A549 (cell line): ENCODE results near the gene COL26A1. TPM values are rescaled to one million over a fixed set of nuclear protein-coding genes. Genes with fewer than 3 reads are reported as not detected.

Source experiments
- ATAC-seq, 2 experiments: fragments of 200-7000 bp in 1 of 2; fragments of >200 bp in 1 of 2; cut with Nextera tagmentation in 1 of 2; cut with Tn5 transposase in 1 of 2; 3 replicates each; pipeline versions ENCODE4 v1.8.0 to v1.9.1; 2018 to 2020; ENCODE audit warnings: mild to moderate bottlenecking in 1 of 2, moderate library complexity in 1 of 2
- CTCF ChIA-PET: fragments of 300-600 bp; sonication (Branson Sonifier 250); formaldehyde crosslinking; extraction: SDS; loops from one replicate; lab custom pipeline; 2021; ENCODE audit warnings: antibody characterized with exemption, inconsistent platforms; lab: Yijun Ruan, JAX
- POLR2A ChIA-PET: fragments of 350-600 bp; formaldehyde crosslinking; extraction: SDS; loops from one replicate; lab custom pipeline; 2021; ENCODE audit warnings: antibody characterized with exemption, inconsistent platforms; lab: Yijun Ruan, JAX
- DNase-seq, 2 experiments: peaks; one replicate each; pipeline versions ENCODE4 v3.0.0 to v3.0.0-alpha.2; 2011 to 2016; ENCODE audit warnings: low read depth in 1 of 2, low spot score in 1 of 2
- FAIRE-seq: peaks from 2 replicates; lab custom pipeline; 2011; peaks lifted over from hg19 to GRCh38; lab: Jason Lieb, UNC
- H3K27ac ChIP-seq, 2 experiments: fragments of >200 bp; sonication (Bioruptor Twin); formaldehyde crosslinking; 3 replicates each; pipeline ENCODE4 v1.5.1; 2016 to 2017
- H3K4me1 ChIP-seq: fragments of >200 bp; sonication (Bioruptor Twin); formaldehyde crosslinking; 3 replicates; pipeline ENCODE4 v1.6.1; 2016
- H3K4me2 ChIP-seq: fragments of >200 bp; sonication (Bioruptor Twin); formaldehyde crosslinking; 3 replicates; pipeline ENCODE4 v1.6.1; 2016
- H3K4me3 ChIP-seq: fragments of >200 bp; sonication (Bioruptor Twin); formaldehyde crosslinking; 3 replicates; pipeline ENCODE4 v1.5.1; 2016
- H3K9me3 ChIP-seq: fragments of >200 bp; sonication (Bioruptor Twin); formaldehyde crosslinking; 3 replicates; pipeline ENCODE4 v1.6.1; 2016
- ATOH8 ChIP-seq: fragments of 250-450 bp; sonication (Bioruptor Pico); IDR thresholded peaks from 2 replicates; pipeline ENCODE4 v1.5.0; 2020; ENCODE audit warnings: low read depth, mild to moderate bottlenecking, moderate library complexity
- CBX2 ChIP-seq: fragments of 200-600 bp; sonication (generic); IDR thresholded peaks from 2 replicates; pipeline ENCODE4 v1.6.1; 2016; ENCODE audit warnings: low read depth, mild to moderate bottlenecking, borderline replicate concordance
- CBX8 ChIP-seq: fragments of 200-600 bp; sonication (generic); IDR thresholded peaks from 2 replicates; pipeline ENCODE4 v1.6.1; 2016
- CEBPB ChIP-seq, 2 experiments: fragments of >200 bp in 1 of 2; sonication (Bioruptor Twin) in 1 of 2; formaldehyde crosslinking in 1 of 2; IDR thresholded peaks; 2 replicates each; pipeline ENCODE4 v1.6.1; 2012 to 2016
- CHD4 ChIP-seq: fragments of 200-600 bp; sonication (generic); IDR thresholded peaks from 2 replicates; pipeline ENCODE4 v1.6.1; 2016; ENCODE audit warnings: antibody characterized with exemption, mild to moderate bottlenecking, borderline replicate concordance
- E2F6 ChIP-seq: IDR thresholded peaks from 2 replicates; pipeline ENCODE4 v1.6.1; 2012; ENCODE audit warnings: low read depth, borderline replicate concordance
- EHMT2 ChIP-seq: fragments of 200-600 bp; sonication (generic); IDR thresholded peaks from 2 replicates; pipeline ENCODE4 v1.6.1; 2016; ENCODE audit warnings: antibody characterized with exemption, low read depth, mild to moderate bottlenecking, moderate library complexity
- EP300 ChIP-seq, 2 experiments: fragments of >200 bp; sonication (Bioruptor Twin); formaldehyde crosslinking; IDR thresholded peaks; 2 replicates in 1 of 2; 3 replicates in 1 of 2; pipeline ENCODE4 v1.6.1; 2016 to 2017
- GATA3 ChIP-seq: IDR thresholded peaks from 2 replicates; pipeline ENCODE4 v1.6.1; 2012; ENCODE audit warnings: borderline replicate concordance
- HDAC2 ChIP-seq: fragments of 200-600 bp; sonication (generic); IDR thresholded peaks from 2 replicates; pipeline ENCODE4 v1.6.1; 2016
- HOXB13 ChIP-seq: fragments of 250-450 bp; sonication (Bioruptor Pico); IDR thresholded peaks from 2 replicates; pipeline ENCODE4 v1.5.0; 2020; ENCODE audit warnings: low read depth, mild to moderate bottlenecking, moderate library complexity
- KDM1A ChIP-seq: fragments of 200-600 bp; sonication (generic); IDR thresholded peaks from 2 replicates; pipeline ENCODE4 v1.6.1; 2016; ENCODE audit warnings: low read depth, mild to moderate bottlenecking
- MAFK ChIP-seq: fragments of 450-650 bp; IDR thresholded peaks from 2 replicates; pipeline ENCODE4 v1.6.1; 2014; ENCODE audit not compliant: partially characterized antibody
- MAX ChIP-seq: IDR thresholded peaks from 2 replicates; pipeline ENCODE4 v1.6.1; 2012
- MAZ ChIP-seq: fragments of 150-350 bp; IDR thresholded peaks from 2 replicates; pipeline ENCODE4 v1.6.1; 2014; ENCODE audit warnings: antibody characterized with exemption, low read depth, low read length, borderline replicate concordance
- PBX3 ChIP-seq: IDR thresholded peaks from 2 replicates; pipeline ENCODE4 v1.6.1; 2012
- PHF8 ChIP-seq: fragments of 200-600 bp; sonication (generic); IDR thresholded peaks from 2 replicates; pipeline ENCODE4 v1.6.1; 2016; ENCODE audit warnings: low read depth, mild to moderate bottlenecking, antibody characterized with exemption, moderate library complexity, borderline replicate concordance
- RARB ChIP-seq: fragments of 250-450 bp; sonication (Bioruptor Pico); IDR thresholded peaks from 2 replicates; pipeline ENCODE4 v1.8.0; 2021; ENCODE audit warnings: mild to moderate bottlenecking, moderate library complexity
- RNF2 ChIP-seq: fragments of 200-600 bp; sonication (generic); IDR thresholded peaks from 2 replicates; pipeline ENCODE4 v1.6.1; 2016; ENCODE audit warnings: low read depth, mild to moderate bottlenecking, antibody characterized with exemption, moderate library complexity, borderline replicate concordance
- SREBF2 ChIP-seq: fragments of 450-650 bp; IDR thresholded peaks from 2 replicates; pipeline ENCODE4 v1.6.1; 2014; ENCODE audit warnings: mild to moderate bottlenecking, moderate library complexity
- WGBS: methylation state at CpG from one replicate; pipeline ENCODE4 v1.1.6; 2017; ENCODE audit errors: missing lambda C conversion rate; 5-methylcytosine and 5-hydroxymethylcytosine counted together
- polyA plus RNA-seq, 4 experiments: library from polyadenylated mRNA; depleted of rRNA in 3 of 4; stranded (reverse); fragments of >200 nt; fragmentation: RNase III in 1 of 4; extraction: RNeasy Plus Mini Kit Qiagen cat#74134 plus additional on column Dnase treatment in 1 of 4; gene quantifications; 2 replicates in 3 of 4; 3 replicates in 1 of 4; pipeline ENCODE4 v1.2.3, GENCODE V29; 2011 to 2017
- TF ChIP-seq, protein P1 (sequence below): fragments of 150-350 bp; IDR thresholded peaks from 2 replicates; pipeline ENCODE4 v1.6.1; 2014; ENCODE audit warnings: low read depth, mild to moderate bottlenecking, low read length
- TF ChIP-seq, protein P2 (sequence below): fragments of 200-600 bp; sonication (generic); IDR thresholded peaks from 2 replicates; pipeline ENCODE4 v1.6.1; 2016; ENCODE audit warnings: antibody characterized with exemption, mild to moderate bottlenecking, moderate library complexity
- TF ChIP-seq, protein P3 (sequence below): fragments of >200 bp; sonication (Bioruptor Twin); formaldehyde crosslinking; IDR thresholded peaks from 2 replicates; pipeline ENCODE4 v1.6.1; 2016

Gene COL26A1
- polyA plus RNA-seq, 2 of the 4 experiments (the other 2 are of a cell fraction) = 0.52 to 1.4 TPM

GRCh38 chr7:101391991-101392390 is 29.3 kb downstream of the COL26A1 start:
- WGBS = 81% methylated on average over 6 of the region's 6 CpGs
- no peak overlapping the region for H3K4me2 ChIP-seq
- ChIA-PET POLR2A (no interaction called here), CTCF (interaction anchor here (0.5 to 1.8 kb wide), 4 partner anchors 19 to 51 kb away, joined by 3 to 7 read pairs (median 4); no protein-coding TSS in a partner anchor)
- TF ChIP-seq GATA3 = no peak
- TF ChIP-seq, protein P1, sequence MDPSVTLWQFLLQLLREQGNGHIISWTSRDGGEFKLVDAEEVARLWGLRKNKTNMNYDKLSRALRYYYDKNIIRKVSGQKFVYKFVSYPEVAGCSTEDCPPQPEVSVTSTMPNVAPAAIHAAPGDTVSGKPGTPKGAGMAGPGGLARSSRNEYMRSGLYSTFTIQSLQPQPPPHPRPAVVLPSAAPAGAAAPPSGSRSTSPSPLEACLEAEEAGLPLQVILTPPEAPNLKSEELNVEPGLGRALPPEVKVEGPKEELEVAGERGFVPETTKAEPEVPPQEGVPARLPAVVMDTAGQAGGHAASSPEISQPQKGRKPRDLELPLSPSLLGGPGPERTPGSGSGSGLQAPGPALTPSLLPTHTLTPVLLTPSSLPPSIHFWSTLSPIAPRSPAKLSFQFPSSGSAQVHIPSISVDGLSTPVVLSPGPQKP = no peak
- TF ChIP-seq EP300 (IDR thresholded peaks at IDR 0.05) = no peak
- no peak for TF ChIP-seq PBX3
- TF ChIP-seq HDAC2 = no peak
- TF ChIP-seq E2F6 = no peak
- no peak for TF ChIP-seq CBX2
- DNase-seq (no peak), FAIRE-seq (no peak), ATAC-seq (no peak)
- H3K9me3 ChIP-seq = no peaks in the 10 kb centered on the region
- no peak overlapping the region for H3K4me3 ChIP-seq
- no peak overlapping the region for H3K27ac ChIP-seq
- no peaks in the 10 kb centered on the region for H3K4me1 ChIP-seq

DNA sequence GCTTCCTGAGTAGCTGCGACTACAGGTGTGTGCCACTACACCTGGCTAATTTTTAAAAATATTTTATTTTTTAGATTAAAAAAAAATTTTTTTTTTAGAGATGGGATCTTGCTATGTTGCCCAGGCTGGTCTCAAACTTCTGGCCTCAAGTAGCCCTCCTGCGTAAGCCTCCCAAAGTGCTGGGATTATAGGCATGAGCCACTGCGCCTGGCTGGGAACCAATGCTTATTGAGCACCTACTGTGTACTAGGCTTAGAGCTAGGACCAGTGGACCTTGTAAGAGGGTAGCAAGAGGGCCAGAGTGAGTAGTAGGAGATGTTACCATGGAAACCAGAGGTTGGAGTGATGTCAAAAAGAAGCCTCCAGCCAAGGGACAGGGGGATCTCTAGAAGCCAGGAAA is 31.2 kb downstream of the COL26A1 start:
- Histone ChIP-seq H3K9me3 (no peaks in the 10 kb centered on the region), H3K4me1 (no peaks in the 10 kb centered on the region), H3K4me2 (no peak overlapping the region), H3K4me3 (no peak overlapping the region), H3K27ac (no peak overlapping the region)
- TF ChIP-seq MAX (no peak), EHMT2 (no peak), KDM1A (no peak), MAFK (no peak), ATOH8 (CRISPR knock-in tag) (no peak), SREBF2 (no peak)
- ATAC-seq (no peak), FAIRE-seq (no peak), DNase-seq (no peak)
- ChIA-PET POLR2A (no interaction called here), CTCF (interaction anchor here (1.1 to 1.8 kb wide), 2 partner anchors 17 to 30 kb away, joined by 3 to 4 read pairs; no protein-coding TSS in a partner anchor)
- WGBS = 58% methylated on average over 3 of the region's 3 CpGs

DNA sequence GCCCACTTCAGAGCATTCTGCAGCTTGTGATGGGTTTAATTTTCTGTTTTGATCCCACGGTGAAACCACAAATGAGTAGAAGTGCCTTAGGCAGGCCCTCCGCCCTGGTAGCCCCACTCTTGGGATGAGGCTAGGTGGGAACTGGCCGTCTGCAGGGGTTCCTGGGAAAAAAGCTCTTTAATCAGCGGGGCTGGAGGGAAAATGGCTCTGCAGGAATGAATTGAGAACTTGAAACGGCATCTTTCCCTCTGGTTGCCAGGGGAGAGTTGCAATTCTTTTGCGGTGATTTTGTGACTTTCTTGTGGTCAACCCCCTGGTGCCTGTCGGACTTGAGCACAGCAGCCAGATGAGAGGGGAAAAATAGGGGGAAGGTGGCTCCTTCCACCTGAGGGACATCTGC is 32.7 kb downstream of the COL26A1 start:
- H3K4me3 ChIP-seq = no peak overlapping the region
- no peak for TF ChIP-seq RNF2
- TF ChIP-seq HOXB13 (CRISPR knock-in tag) = no peak
- no peak for TF ChIP-seq CEBPB (IDR thresholded peaks at IDR 0.05)
- no peak for TF ChIP-seq CBX8
- no peak for TF ChIP-seq PHF8
- TF ChIP-seq MAZ = no peak
- TF ChIP-seq E2F6 = no peak
- TF ChIP-seq, protein P2, sequence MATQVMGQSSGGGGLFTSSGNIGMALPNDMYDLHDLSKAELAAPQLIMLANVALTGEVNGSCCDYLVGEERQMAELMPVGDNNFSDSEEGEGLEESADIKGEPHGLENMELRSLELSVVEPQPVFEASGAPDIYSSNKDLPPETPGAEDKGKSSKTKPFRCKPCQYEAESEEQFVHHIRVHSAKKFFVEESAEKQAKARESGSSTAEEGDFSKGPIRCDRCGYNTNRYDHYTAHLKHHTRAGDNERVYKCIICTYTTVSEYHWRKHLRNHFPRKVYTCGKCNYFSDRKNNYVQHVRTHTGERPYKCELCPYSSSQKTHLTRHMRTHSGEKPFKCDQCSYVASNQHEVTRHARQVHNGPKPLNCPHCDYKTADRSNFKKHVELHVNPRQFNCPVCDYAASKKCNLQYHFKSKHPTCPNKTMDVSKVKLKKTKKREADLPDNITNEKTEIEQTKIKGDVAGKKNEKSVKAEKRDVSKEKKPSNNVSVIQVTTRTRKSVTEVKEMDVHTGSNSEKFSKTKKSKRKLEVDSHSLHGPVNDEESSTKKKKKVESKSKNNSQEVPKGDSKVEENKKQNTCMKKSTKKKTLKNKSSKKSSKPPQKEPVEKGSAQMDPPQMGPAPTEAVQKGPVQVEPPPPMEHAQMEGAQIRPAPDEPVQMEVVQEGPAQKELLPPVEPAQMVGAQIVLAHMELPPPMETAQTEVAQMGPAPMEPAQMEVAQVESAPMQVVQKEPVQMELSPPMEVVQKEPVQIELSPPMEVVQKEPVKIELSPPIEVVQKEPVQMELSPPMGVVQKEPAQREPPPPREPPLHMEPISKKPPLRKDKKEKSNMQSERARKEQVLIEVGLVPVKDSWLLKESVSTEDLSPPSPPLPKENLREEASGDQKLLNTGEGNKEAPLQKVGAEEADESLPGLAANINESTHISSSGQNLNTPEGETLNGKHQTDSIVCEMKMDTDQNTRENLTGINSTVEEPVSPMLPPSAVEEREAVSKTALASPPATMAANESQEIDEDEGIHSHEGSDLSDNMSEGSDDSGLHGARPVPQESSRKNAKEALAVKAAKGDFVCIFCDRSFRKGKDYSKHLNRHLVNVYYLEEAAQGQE = no peak
- TF ChIP-seq, protein P3, sequence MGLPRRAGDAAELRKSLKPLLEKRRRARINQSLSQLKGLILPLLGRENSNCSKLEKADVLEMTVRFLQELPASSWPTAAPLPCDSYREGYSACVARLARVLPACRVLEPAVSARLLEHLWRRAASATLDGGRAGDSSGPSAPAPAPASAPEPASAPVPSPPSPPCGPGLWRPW = no peak
- no peak for TF ChIP-seq CHD4
- TF ChIP-seq ATOH8 (CRISPR knock-in tag) = no peak
- TF ChIP-seq RARB (CRISPR knock-in tag) = no peak
- ATAC-seq (no peak), FAIRE-seq (no peak), DNase-seq (no peak)
- ChIA-PET POLR2A (no interaction called here), CTCF (interaction anchor here (0.7 to 4.2 kb wide), 2 partner anchors 11 to 16 kb away, joined by 3 to 24 read pairs; no protein-coding TSS in a partner anchor)
- no peak overlapping the region for H3K27ac ChIP-seq
- H3K4me2 ChIP-seq = no peak overlapping the region
- H3K9me3 ChIP-seq = no peaks in the 10 kb centered on the region
- no peaks in the 10 kb centered on the region for H3K4me1 ChIP-seq
- 69% methylated on average over 7 of the region's 7 CpGs for WGBS
